MM.1S (cell line): ENCODE results near the gene ATP4A.

Experiments
- CTCF ChIP-seq: fragments of 300-600 bp; sonication (generic); IDR thresholded peaks from 2 replicates; pipeline ENCODE4 v1.5.1; 2016; ENCODE audit warnings: antibody characterized with exemption, low read length, mixed read lengths
- EZH2 ChIP-seq: fragments of 300-600 bp; sonication (generic); optimal IDR thresholded peaks from 2 replicates; pipeline ENCODE3; 2017; ENCODE audit warnings: low read depth, mild to moderate bottlenecking, antibody characterized with exemption, low read length, mixed read lengths
- EZH2phosphoT487 ChIP-seq: fragments of 300-600 bp; sonication (generic); IDR thresholded peaks from 2 replicates; pipeline ENCODE4 v1.6.1; 2018; ENCODE audit warnings: antibody characterized with exemption, low read length

GRCh38 chr19:35557539-35558399, 5.7 kb downstream of the ATP4A start:
- TF ChIP-seq CTCF (no peak), EZH2phosphoT487 (no peak), EZH2 (no peak)
